A172 (cell line): ENCODE data around the gene GPR26. TPM values are rescaled to one million over a fixed set of nuclear protein-coding genes. Genes with fewer than 3 reads are reported as not detected.
"Not testable (repeated sequence)": the region's sequence is repeated elsewhere in the genome, so short reads cannot be mapped to it uniquely, and the experiment has no call there.

ENCODE experiments used
- DNase-seq: peaks from one replicate; pipeline ENCODE4 v3.0.0-alpha.2; 2015; ENCODE audit warnings: low spot score
- total RNA-seq: library from RNA; depleted of rRNA; stranded (reverse); fragments of >200 nt; shearing (Covaris generic); gene quantifications from 2 replicates; pipeline ENCODE4 v1.2.3, GENCODE V29; 2014; rRNA removed

Gene GPR26
- total RNA-seq, 1 experiment from 2014 or later: not detected

- no peak for DNase-seq
These were observed 40.1 kb downstream of the GPR26 start for GRCh38 chr10:123706236-123706635.

DNA sequence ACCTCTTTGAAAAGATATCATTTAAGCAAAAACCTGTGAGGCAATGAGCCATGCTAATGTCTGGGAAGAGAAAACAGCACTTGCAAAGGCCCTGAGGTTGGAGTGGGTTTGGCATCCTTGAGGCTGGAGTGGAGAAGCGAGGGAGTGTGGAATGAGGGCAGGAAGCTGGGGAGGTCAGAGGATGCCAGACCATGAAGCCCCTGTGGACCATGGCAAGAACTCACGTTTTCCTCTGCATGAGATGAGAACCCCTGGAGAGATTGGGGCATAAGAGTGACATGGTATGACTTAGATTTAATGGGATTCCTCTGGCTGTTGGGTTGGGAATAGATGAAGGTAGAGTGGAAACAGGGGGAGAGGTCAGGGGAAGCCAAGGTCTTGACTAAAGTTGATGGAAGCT lies 49.4 kb downstream of the GPR26 start:
- no peak for DNase-seq

GRCh38 chr10:123717336-123717735 lies 51.2 kb downstream of the GPR26 start:
- DNase-seq: no peak

- DNase-seq: no peak
These were observed 52.4 kb downstream of the GPR26 start for GRCh38 chr10:123718544-123719060.

- no peak for DNase-seq
These were observed 54.4 kb downstream of the GPR26 start for GRCh38 chr10:123720536-123720935.

GRCh38 chr10:123721441-123722049 lies 55.4 kb downstream of the GPR26 start:
- no peak for DNase-seq

- DNase-seq: no peak
These were observed 56.2 kb downstream of the GPR26 start for GRCh38 chr10:123722351-123722750.

- no peak for DNase-seq
These were observed 58.6 kb downstream of the GPR26 start for GRCh38 chr10:123724747-123725146.

- no peak for DNase-seq
These were observed 60.2 kb downstream of the GPR26 start for GRCh38 chr10:123726381-123726780.

GRCh38 chr10:123726836-123727235 lies 60.7 kb downstream of the GPR26 start:
- DNase-seq: no peak

DNA sequence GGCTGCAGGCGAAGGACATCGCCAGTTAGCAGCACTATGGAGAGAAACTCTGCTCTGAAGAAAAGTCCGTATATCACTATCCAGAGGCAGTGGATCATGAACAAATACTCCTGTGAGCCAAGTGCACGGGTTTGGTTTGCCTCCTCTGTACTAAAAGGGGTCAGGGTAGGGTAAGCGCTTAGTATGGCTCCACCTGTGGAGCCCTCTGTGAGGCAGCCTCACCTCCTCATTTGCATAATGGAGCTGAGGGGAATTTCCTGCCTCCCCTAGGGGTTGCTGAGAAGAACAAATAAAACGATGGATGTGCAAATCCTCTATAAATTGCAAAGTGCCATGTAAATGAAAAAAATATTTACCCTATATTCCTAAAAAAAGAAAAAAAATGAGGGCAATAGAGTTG lies 63.4 kb downstream of the GPR26 start:
- no peak for DNase-seq

DNA sequence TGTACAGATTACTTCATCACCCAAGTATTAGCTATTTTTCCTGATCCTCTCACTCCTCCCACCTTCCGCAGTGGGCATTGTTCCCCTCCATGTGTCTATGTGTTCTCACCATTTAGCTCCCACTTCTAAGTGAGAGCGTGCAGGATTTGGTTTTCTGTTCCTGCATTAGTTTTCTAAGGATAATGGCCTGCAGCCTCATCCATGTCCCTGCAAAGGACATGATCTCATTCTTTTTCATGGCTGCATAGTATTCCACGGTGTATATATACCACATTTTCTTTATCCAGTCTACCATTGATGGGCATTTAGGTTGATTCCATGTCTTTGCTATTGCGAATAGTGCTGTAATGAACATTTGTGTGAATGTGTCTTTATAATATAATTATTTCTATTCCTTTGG lies 70.8 kb downstream of the GPR26 start:
- DNase-seq: not testable (repeated sequence)

GRCh38 chr10:123741146-123741545 lies 75.0 kb downstream of the GPR26 start:
- no peak for DNase-seq

- no peak for DNase-seq
These were observed 75.6 kb downstream of the GPR26 start for GRCh38 chr10:123741711-123742110.

DNA sequence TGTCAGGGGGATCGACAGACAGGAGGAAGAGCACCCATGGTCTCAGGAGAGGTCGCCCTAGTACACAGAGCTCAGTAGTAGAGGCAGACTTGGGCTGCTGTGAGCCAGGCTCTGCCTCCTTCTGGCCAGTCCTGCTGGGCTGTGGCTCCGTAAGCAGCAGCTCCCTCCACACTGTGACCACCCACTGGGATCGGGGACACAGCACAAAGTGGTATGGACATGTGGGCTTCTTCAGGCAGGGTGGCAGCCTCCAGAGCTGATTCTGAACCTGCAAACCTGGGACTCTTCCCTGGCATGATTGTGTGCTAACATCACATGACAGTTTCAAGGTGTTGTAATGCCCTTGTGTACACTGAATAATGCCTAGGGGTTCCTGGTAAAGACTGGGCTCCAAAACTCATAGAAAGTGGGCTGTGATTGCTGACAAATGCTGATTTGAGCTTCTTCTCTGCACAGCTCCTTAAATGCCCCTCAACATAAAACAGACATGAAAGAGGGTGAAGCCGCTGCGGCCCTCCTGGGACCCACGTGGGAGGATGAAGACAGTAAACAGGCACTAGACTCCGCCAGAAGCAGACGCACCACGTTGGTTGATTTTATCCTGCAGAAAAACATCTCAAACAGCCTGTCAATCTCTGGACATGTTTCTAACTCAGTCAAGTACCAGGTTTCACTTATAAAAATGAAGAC lies 76.7 kb downstream of the GPR26 start:
- no peak for DNase-seq

DNA sequence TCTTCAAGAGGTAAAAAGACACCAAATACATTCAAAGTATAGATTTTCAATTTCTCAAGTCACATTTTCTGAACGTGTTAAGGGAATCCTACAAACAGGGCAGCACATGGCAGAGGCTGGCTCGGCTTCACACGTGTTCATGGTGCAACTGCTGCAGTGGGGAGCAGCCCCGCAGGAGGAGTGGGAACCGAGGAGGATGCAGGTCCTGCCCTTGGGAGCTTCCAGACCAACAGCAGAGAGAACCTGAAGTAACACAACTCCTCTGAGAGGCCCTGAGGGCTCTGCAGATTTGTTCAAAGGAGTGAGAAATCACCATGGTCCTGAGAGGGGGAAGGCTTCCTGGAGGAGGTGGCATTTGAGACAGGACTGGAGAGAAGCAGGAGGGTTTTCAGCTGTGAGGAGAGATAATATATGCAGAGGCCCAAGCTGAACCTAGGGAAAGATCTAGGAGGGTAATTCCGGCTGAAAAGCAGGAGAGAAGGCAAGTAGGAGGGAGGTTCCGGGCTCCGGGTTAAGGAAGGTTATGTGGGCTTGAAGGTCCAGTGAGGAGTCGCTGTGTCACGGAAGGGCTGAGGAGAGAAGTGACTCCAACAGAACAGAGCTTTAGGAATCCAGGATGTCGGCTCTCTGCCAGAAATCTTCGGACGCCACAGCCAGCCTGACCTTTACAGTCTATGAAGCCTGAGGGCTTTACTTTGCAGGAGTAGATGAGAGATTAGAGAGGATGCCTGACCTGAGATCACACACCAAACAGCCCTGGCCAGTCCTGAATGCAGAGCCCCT lies 77.5 kb downstream of the GPR26 start:
- DNase-seq: no peak

GRCh38 chr10:123744224-123744536 lies 78.0 kb downstream of the GPR26 start:
- DNase-seq: no peak

Other genes with a start within 250 kb of the GPR26 start
- not detected in 2 replicates for gene CPXM2, start 225.5 kb downstream of the GPR26 start, total RNA-seq